ENCODE results near the gene ADAM8.

Gene ADAM8

DNA sequence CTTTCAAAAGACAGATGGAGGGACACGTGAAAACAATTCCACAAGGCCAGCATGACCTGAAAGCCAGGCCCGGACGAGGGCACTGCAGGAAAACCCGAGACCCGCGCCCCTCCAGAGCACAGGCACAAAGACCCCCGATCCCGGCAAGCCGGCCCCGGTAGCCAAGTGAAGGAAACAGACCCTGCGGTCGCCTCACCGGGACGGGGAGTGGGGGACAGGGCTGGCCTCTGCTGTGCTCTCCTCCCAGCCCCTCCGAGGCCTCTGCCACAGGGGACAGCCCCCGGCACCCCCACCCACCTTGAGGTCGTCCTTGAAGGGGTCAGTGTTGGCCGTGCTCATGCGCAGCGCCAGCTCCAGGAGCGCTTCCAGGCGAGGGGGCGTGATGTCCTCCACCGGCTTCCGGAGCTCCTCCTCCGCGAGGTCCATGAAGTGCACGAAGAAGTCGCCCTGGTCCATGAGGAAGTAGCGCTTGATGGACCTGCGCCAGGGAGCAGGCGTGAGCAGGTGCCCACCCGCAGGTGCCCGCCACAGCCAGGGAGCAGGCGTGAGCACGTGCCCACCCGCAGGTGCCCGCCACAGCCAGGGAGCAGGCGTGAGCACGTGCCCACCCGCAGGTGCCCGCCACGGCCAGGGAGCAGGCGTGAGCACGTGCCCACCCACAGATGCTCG lies 11.3 kb upstream of the ADAM8 start:
- H3K4me3 ChIP-seq (replicated peaks; ENCODE audit: insufficient read depth, low read length): no peak overlapping the region
- no peaks in the 10 kb centered on the region for H3K27me3 ChIP-seq (ENCODE audit: insufficient read depth, poor library complexity, severe bottlenecking)
- TF ChIP-seq GABPA (IDR thresholded peaks at IDR 0.05; ENCODE audit: low read depth) (no peak), SPI1 (IDR thresholded peaks at IDR 0.05; ENCODE audit: borderline replicate concordance, low read depth) (no peak), POLR2AphosphoS5 (IDR thresholded peaks at IDR 0.05; ENCODE audit: low read depth) (no peak)
- TF ChIP-seq, protein P1, sequence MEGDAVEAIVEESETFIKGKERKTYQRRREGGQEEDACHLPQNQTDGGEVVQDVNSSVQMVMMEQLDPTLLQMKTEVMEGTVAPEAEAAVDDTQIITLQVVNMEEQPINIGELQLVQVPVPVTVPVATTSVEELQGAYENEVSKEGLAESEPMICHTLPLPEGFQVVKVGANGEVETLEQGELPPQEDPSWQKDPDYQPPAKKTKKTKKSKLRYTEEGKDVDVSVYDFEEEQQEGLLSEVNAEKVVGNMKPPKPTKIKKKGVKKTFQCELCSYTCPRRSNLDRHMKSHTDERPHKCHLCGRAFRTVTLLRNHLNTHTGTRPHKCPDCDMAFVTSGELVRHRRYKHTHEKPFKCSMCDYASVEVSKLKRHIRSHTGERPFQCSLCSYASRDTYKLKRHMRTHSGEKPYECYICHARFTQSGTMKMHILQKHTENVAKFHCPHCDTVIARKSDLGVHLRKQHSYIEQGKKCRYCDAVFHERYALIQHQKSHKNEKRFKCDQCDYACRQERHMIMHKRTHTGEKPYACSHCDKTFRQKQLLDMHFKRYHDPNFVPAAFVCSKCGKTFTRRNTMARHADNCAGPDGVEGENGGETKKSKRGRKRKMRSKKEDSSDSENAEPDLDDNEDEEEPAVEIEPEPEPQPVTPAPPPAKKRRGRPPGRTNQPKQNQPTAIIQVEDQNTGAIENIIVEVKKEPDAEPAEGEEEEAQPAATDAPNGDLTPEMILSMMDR (IDR thresholded peaks at IDR 0.05; ENCODE audit: insufficient read depth, low read length): no peak
- TF ChIP-seq, protein P2, sequence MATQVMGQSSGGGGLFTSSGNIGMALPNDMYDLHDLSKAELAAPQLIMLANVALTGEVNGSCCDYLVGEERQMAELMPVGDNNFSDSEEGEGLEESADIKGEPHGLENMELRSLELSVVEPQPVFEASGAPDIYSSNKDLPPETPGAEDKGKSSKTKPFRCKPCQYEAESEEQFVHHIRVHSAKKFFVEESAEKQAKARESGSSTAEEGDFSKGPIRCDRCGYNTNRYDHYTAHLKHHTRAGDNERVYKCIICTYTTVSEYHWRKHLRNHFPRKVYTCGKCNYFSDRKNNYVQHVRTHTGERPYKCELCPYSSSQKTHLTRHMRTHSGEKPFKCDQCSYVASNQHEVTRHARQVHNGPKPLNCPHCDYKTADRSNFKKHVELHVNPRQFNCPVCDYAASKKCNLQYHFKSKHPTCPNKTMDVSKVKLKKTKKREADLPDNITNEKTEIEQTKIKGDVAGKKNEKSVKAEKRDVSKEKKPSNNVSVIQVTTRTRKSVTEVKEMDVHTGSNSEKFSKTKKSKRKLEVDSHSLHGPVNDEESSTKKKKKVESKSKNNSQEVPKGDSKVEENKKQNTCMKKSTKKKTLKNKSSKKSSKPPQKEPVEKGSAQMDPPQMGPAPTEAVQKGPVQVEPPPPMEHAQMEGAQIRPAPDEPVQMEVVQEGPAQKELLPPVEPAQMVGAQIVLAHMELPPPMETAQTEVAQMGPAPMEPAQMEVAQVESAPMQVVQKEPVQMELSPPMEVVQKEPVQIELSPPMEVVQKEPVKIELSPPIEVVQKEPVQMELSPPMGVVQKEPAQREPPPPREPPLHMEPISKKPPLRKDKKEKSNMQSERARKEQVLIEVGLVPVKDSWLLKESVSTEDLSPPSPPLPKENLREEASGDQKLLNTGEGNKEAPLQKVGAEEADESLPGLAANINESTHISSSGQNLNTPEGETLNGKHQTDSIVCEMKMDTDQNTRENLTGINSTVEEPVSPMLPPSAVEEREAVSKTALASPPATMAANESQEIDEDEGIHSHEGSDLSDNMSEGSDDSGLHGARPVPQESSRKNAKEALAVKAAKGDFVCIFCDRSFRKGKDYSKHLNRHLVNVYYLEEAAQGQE (IDR thresholded peaks at IDR 0.05; ENCODE audit: insufficient replicate concordance, low read depth): no peak
- DNase-seq (ENCODE audit: low read depth in 1 of 2, low spot score in 1 of 2): no peak
- H3K27ac ChIP-seq (replicated peaks): no peak overlapping the region

GRCh38 chr10:133286366-133286765 lies 9.7 kb upstream of the ADAM8 start:
- H3K27ac ChIP-seq (replicated peaks): no peak overlapping the region

DNA sequence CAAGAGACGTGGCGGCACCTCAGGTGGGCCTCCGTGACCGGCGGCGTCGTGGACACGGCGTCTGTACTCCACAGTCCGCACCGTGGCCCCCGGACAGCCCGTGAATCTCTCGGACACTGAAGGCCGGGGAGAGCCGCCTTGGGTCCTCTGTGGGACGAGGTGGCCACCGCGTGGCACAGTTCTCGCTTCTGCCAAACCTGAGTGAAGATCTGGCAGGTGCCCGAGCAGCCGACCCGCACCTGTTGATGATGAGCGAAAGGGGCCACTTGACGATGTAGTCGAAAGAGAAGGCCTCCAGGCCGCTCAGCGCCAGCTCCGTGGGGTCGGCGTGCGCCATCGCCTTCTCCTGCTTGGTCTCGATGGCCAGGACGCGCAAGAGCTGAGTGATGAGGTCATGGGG lies 8.5 kb upstream of the ADAM8 start:
- Histone ChIP-seq H3K4me3 (replicated peaks; ENCODE audit: insufficient read depth, low read length) (no peak overlapping the region), H3K27me3 (ENCODE audit: insufficient read depth, poor library complexity, severe bottlenecking) (no peaks in the 10 kb centered on the region), H3K27ac (replicated peaks) (no peak overlapping the region)
- TF ChIP-seq, protein P1 (IDR thresholded peaks at IDR 0.05; ENCODE audit: insufficient read depth, low read length): no peak
- TF ChIP-seq GABPA (IDR thresholded peaks at IDR 0.05; ENCODE audit: low read depth) (no peak), SPI1 (IDR thresholded peaks at IDR 0.05; ENCODE audit: borderline replicate concordance, low read depth) (no peak), POLR2AphosphoS5 (IDR thresholded peaks at IDR 0.05; ENCODE audit: low read depth) (no peak)
- TF ChIP-seq, protein P2 (IDR thresholded peaks at IDR 0.05; ENCODE audit: insufficient replicate concordance, low read depth): no peak
- no peak for DNase-seq (ENCODE audit: low read depth in 1 of 2, low spot score in 1 of 2)

More at GRCh38 chr10:133286366-133286765, 9.7 kb upstream of the ADAM8 start:
- TF ChIP-seq POLR2AphosphoS5 (IDR thresholded peaks at IDR 0.05; ENCODE audit: low read depth): no peak
- Histone ChIP-seq H3K27me3 (ENCODE audit: insufficient read depth, poor library complexity, severe bottlenecking) (no peaks in the 10 kb centered on the region), H3K4me3 (replicated peaks; ENCODE audit: insufficient read depth, low read length) (no peak overlapping the region)
- no peak for DNase-seq (ENCODE audit: low read depth in 1 of 2, low spot score in 1 of 2)

GRCh38 chr10:133283931-133284330 lies 7.3 kb upstream of the ADAM8 start:
- Histone ChIP-seq H3K4me3 (replicated peaks; ENCODE audit: insufficient read depth, low read length) (no peak overlapping the region), H3K27me3 (ENCODE audit: insufficient read depth, poor library complexity, severe bottlenecking) (no peaks in the 10 kb centered on the region), H3K27ac (replicated peaks) (no peak overlapping the region)
- DNase-seq (ENCODE audit: low read depth in 1 of 2, low spot score in 1 of 2): no peak
- TF ChIP-seq SPI1 (IDR thresholded peaks at IDR 0.05; ENCODE audit: borderline replicate concordance, low read depth): no peak

- TF ChIP-seq GABPA (IDR thresholded peaks at IDR 0.05; ENCODE audit: low read depth) (no peak), SPI1 (IDR thresholded peaks at IDR 0.05; ENCODE audit: borderline replicate concordance, low read depth) (no peak), POLR2AphosphoS5 (IDR thresholded peaks at IDR 0.05; ENCODE audit: low read depth) (no peak)
- TF ChIP-seq, protein P2 (IDR thresholded peaks at IDR 0.05; ENCODE audit: insufficient replicate concordance, low read depth): no peak
- TF ChIP-seq, protein P1 (IDR thresholded peaks at IDR 0.05; ENCODE audit: insufficient read depth, low read length): no peak
- Histone ChIP-seq H3K27ac (replicated peaks) (no peak overlapping the region), H3K27me3 (ENCODE audit: insufficient read depth, poor library complexity, severe bottlenecking) (no peaks in the 10 kb centered on the region), H3K4me3 (replicated peaks; ENCODE audit: insufficient read depth, low read length) (no peak overlapping the region)
- no peak for DNase-seq (ENCODE audit: low read depth in 1 of 2, low spot score in 1 of 2)
These were observed 6.2 kb upstream of the ADAM8 start for GRCh38 chr10:133282846-133283390.

All from HL-60 (cell line).